ENCODE measurements around the gene ARRDC3.

GRCh38 chr5:91319667-91320066 is 63.5 kb downstream of the ARRDC3 start:
- no peak for TF ChIP-seq CTCF (IDR thresholded peaks at IDR 0.05)
- no peak for TF ChIP-seq POLR2AphosphoS5 (IDR thresholded peaks at IDR 0.05; ENCODE audit: low read depth, low read length)
- TF ChIP-seq REST (IDR thresholded peaks at IDR 0.05; ENCODE audit: insufficient read depth in 1 of 2, low read depth in 2 of 2, low read length in 1 of 2) = no peak
